Measurements from ENCODE around the gene PIGP. TPM values are rescaled to one million over a fixed set of nuclear protein-coding genes. Genes with fewer than 3 reads are reported as not detected.

PIGP gene
- total and polyA plus RNA-seq, 9 of the 15 experiments (the other 6 are each of a cell fraction or from before 2014, with no cell fraction given), result 18.3 to 122 (median 35.6) TPM

GRCh38 chr21:37039411-37040075 lies 33.3 kb downstream of the PIGP start:
- ATAC-seq (no peak), DNase-seq (ENCODE audit: extremely low read depth in 1 of 4, low spot score in 3 of 4) (no peak), FAIRE-seq (no peak)
- H4K20me1 ChIP-seq (replicated peaks; ENCODE audit: control insufficient read depth, insufficient read depth, low read length), result no peaks in the 10 kb centered on the region
- no peak overlapping the region; the same call in 1 of the 2 replicates for H2AFZ ChIP-seq (ENCODE audit: low read depth, low read length)
- intact Hi-C loops (cut with micrococcal nuclease), result no loop called here
- no peaks in the 10 kb centered on the region for H3K79me2 ChIP-seq (ENCODE audit: control insufficient read depth, insufficient read depth, low read length)
- H3K9me3 ChIP-seq (replicated peaks; ENCODE audit: control insufficient read depth, insufficient read depth, low read depth, low read length), result no peaks in the 10 kb centered on the region
- no TSS peak for BruUV-seq (replicated peaks)
- no peak overlapping the region for H3K9ac ChIP-seq (ENCODE audit: insufficient read depth in 1 of 2, low read depth in 2 of 2, low read length in 2 of 2)
- no peaks in the 10 kb centered on the region for H3K9me1 ChIP-seq (ENCODE audit: control insufficient read depth, insufficient read depth, low read length)
- no peak overlapping the region for H3K27ac ChIP-seq (ENCODE audit: extremely low read depth, low read depth, low read length)
- 0 out of 5 replicates have a peak, but pooled peaks cover 0 to 5% of the 10 kb centered on the region in 2 experiments for H3K4me1 ChIP-seq (replicated peaks in 1 of 2; ENCODE audit: control insufficient read depth in 2 of 2, insufficient read depth in 2 of 2, low read length in 2 of 2)
- H3K36me3 ChIP-seq (ENCODE audit: control insufficient read depth, insufficient read depth, low read length), result no peaks in the 10 kb centered on the region
- WGBS (ENCODE audit: insufficient coverage, low coverage, missing lambda C conversion rate), result 32% methylated on average over 9 of the region's 9 CpGs
- H3K4me2 ChIP-seq (ENCODE audit: insufficient read depth, low read length), result no peak overlapping the region
- ChIA-PET POLR2A (interaction anchor here (0.9 to 1.4 kb wide), 2 partner anchors 13 to 32 kb away, joined by 3 read pairs; no protein-coding TSS in a partner anchor), CTCF (ENCODE audit: low intra/inter-chr PET ratio) (no interaction called here)
- in situ Hi-C loops (cut with MboI), result no loop called here
- H3K4me3 ChIP-seq, result no peak overlapping the region
- no peaks in the 10 kb centered on the region for H3K27me3 ChIP-seq (ENCODE audit: control insufficient read depth in 2 of 2, insufficient read depth in 2 of 2, low read length in 2 of 2)
- no peak for TF ChIP-seq ELF4 (CRISPR knock-in tag; IDR thresholded peaks at IDR 0.05)
- TF ChIP-seq RNF219 (CRISPR knock-in tag; IDR thresholded peaks at IDR 0.05), result no peak
- TF ChIP-seq RBM39 (optimal IDR thresholded peaks at IDR 0.05; ENCODE audit: low read depth, low read length), result no peak
- no peak for TF ChIP-seq GTF2F1 (IDR thresholded peaks at IDR 0.05; ENCODE audit: low read depth, low read length)
- TF ChIP-seq ZBTB5 (IDR thresholded peaks at IDR 0.05), result no peak
- no peak for TF ChIP-seq GATA2 (CRISPR knock-in tag; IDR thresholded peaks at IDR 0.05)
- no peak for TF ChIP-seq ZNF57 (CRISPR knock-in tag; IDR thresholded peaks at IDR 0.05)
- TF ChIP-seq PCBP2 (IDR thresholded peaks at IDR 0.05; ENCODE audit: low read depth, low read length, poor library complexity, severe bottlenecking), result peak; percentile 90
- no peak for TF ChIP-seq EZH2 (IDR thresholded peaks at IDR 0.05; ENCODE audit: borderline replicate concordance, low read depth, low read length)
- TF ChIP-seq PHTF2 (CRISPR knock-in tag; IDR thresholded peaks at IDR 0.05), result no peak
- no peak for TF ChIP-seq SREBF2 (CRISPR knock-in tag; IDR thresholded peaks at IDR 0.05)
- TF ChIP-seq TEAD4 (IDR thresholded peaks at IDR 0.05; ENCODE audit: low read length), result no peak
- no peak for TF ChIP-seq TEAD4 (CRISPR knock-in tag; IDR thresholded peaks at IDR 0.05; ENCODE audit: borderline replicate concordance)
- TF ChIP-seq KLF10 (CRISPR knock-in tag; IDR thresholded peaks at IDR 0.05), result no peak
- TF ChIP-seq MXD1 (CRISPR knock-in tag; IDR thresholded peaks at IDR 0.05; ENCODE audit: borderline replicate concordance, poor library complexity, severe bottlenecking), result no peak
- TF ChIP-seq ZNF511 (CRISPR knock-in tag; IDR thresholded peaks at IDR 0.05), result no peak
- peak; percentile 93 for TF ChIP-seq PCBP1 (IDR thresholded peaks at IDR 0.05; ENCODE audit: low read depth, low read length, poor library complexity, severe bottlenecking)

Measured in K562 (cell line).